ENCODE measurements around the gene PRKN.

PRKN gene

DNA sequence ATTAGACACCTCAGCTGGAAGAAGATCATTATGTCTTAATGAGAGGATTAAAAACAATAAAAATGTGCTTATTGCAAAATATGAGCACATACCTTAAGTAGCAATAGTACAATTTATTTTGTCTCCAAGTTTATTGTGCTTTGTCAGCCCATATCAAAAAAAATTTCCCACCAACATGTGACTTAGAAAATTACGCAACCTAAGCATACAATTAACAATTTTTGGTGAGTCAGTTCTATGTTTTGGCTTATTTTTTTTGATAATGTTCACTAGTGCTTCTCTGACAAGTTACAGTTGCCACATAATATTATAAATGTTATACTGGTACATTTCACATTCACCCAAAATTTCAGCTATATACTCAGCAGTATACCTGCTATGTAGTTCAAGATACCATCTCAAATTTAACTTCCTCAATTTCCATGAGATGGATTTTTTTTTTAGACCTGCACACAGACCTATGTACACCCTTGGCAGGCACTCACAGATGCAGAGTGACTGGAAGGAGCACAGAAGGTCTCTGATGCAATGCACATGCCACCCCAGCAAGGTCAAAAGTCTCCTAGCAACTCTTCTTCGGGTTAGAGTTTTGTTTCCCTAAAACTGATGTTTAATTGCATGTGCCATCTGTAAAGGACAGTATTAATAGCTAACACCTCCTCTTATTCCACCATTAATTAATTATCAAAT lies 112.4 kb downstream of the PRKN start:
- TF ChIP-seq, protein P1, sequence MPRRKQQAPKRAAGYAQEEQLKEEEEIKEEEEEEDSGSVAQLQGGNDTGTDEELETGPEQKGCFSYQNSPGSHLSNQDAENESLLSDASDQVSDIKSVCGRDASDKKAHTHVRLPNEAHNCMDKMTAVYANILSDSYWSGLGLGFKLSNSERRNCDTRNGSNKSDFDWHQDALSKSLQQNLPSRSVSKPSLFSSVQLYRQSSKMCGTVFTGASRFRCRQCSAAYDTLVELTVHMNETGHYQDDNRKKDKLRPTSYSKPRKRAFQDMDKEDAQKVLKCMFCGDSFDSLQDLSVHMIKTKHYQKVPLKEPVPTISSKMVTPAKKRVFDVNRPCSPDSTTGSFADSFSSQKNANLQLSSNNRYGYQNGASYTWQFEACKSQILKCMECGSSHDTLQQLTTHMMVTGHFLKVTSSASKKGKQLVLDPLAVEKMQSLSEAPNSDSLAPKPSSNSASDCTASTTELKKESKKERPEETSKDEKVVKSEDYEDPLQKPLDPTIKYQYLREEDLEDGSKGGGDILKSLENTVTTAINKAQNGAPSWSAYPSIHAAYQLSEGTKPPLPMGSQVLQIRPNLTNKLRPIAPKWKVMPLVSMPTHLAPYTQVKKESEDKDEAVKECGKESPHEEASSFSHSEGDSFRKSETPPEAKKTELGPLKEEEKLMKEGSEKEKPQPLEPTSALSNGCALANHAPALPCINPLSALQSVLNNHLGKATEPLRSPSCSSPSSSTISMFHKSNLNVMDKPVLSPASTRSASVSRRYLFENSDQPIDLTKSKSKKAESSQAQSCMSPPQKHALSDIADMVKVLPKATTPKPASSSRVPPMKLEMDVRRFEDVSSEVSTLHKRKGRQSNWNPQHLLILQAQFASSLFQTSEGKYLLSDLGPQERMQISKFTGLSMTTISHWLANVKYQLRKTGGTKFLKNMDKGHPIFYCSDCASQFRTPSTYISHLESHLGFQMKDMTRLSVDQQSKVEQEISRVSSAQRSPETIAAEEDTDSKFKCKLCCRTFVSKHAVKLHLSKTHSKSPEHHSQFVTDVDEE (CRISPR knock-in tag; IDR thresholded peaks at IDR 0.05), result no peak
- TF ChIP-seq BACH2 (CRISPR knock-in tag; IDR thresholded peaks at IDR 0.05; ENCODE audit: borderline replicate concordance), result no peak
- no peak for TF ChIP-seq ISL1 (CRISPR knock-in tag; IDR thresholded peaks at IDR 0.05)
- TF ChIP-seq, protein P2, sequence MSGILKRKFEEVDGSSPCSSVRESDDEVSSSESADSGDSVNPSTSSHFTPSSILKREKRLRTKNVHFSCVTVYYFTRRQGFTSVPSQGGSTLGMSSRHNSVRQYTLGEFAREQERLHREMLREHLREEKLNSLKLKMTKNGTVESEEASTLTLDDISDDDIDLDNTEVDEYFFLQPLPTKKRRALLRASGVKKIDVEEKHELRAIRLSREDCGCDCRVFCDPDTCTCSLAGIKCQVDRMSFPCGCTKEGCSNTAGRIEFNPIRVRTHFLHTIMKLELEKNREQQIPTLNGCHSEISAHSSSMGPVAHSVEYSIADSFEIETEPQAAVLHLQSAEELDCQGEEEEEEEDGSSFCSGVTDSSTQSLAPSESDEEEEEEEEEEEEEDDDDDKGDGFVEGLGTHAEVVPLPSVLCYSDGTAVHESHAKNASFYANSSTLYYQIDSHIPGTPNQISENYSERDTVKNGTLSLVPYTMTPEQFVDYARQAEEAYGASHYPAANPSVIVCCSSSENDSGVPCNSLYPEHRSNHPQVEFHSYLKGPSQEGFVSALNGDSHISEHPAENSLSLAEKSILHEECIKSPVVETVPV (CRISPR knock-in tag; IDR thresholded peaks at IDR 0.05), result no peak
- TF ChIP-seq ZNF8 (CRISPR knock-in tag; IDR thresholded peaks at IDR 0.05), result no peak
- TF ChIP-seq RARB (CRISPR knock-in tag; IDR thresholded peaks at IDR 0.05), result no peak
- TF ChIP-seq, protein P3, sequence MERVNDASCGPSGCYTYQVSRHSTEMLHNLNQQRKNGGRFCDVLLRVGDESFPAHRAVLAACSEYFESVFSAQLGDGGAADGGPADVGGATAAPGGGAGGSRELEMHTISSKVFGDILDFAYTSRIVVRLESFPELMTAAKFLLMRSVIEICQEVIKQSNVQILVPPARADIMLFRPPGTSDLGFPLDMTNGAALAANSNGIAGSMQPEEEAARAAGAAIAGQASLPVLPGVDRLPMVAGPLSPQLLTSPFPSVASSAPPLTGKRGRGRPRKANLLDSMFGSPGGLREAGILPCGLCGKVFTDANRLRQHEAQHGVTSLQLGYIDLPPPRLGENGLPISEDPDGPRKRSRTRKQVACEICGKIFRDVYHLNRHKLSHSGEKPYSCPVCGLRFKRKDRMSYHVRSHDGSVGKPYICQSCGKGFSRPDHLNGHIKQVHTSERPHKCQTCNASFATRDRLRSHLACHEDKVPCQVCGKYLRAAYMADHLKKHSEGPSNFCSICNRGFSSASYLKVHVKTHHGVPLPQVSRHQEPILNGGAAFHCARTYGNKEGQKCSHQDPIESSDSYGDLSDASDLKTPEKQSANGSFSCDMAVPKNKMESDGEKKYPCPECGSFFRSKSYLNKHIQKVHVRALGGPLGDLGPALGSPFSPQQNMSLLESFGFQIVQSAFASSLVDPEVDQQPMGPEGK (CRISPR knock-in tag; IDR thresholded peaks at IDR 0.05; ENCODE audit: borderline replicate concordance), result no peak
- no peak for TF ChIP-seq ZC3H10 (CRISPR knock-in tag; IDR thresholded peaks at IDR 0.05)
- TF ChIP-seq ZNF565 (CRISPR knock-in tag; conservative IDR thresholded peaks at IDR 0.05; ENCODE audit: low read depth), result no peak
- no peak for TF ChIP-seq CSDC2 (CRISPR knock-in tag; IDR thresholded peaks at IDR 0.05)

DNA sequence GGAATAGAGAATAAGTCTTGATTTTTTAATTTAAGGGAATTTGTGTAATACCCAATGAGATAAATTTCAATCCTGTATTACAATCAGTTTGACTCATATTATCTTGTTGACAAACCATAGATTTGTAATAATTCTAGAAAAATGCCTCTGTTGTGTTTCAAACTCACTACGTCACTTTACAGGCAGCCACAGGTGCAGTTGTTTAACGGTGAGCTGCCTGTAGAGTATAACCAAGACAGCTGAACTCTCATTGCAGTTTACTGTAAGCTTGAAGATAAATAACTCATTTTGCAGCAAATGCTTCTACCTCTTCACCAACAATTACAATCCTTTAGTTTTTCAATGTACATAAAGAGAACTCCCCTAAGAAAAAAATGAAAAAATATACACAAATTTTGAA lies 114.3 kb downstream of the PRKN start:
- ATAC-seq, result no peak
- TF ChIP-seq TCF4 (CRISPR knock-in tag; IDR thresholded peaks at IDR 0.05; ENCODE audit: borderline replicate concordance) (no peak), RARB (CRISPR knock-in tag; IDR thresholded peaks at IDR 0.05) (no peak), SNAI2 (CRISPR knock-in tag; IDR thresholded peaks at IDR 0.05) (no peak), TOX (CRISPR knock-in tag; IDR thresholded peaks at IDR 0.05; ENCODE audit: borderline replicate concordance) (no peak), PPARA (CRISPR knock-in tag; IDR thresholded peaks at IDR 0.05; ENCODE audit: borderline replicate concordance) (no peak), ZFP30 (CRISPR knock-in tag; IDR thresholded peaks at IDR 0.05) (no peak), BACH2 (CRISPR knock-in tag; IDR thresholded peaks at IDR 0.05; ENCODE audit: borderline replicate concordance) (no peak), ZC3H10 (CRISPR knock-in tag; IDR thresholded peaks at IDR 0.05) (no peak), GLIS3 (CRISPR knock-in tag; IDR thresholded peaks at IDR 0.05) (no peak)
- TF ChIP-seq, protein P2 (CRISPR knock-in tag; IDR thresholded peaks at IDR 0.05), result no peak
- TF ChIP-seq, protein P4, sequence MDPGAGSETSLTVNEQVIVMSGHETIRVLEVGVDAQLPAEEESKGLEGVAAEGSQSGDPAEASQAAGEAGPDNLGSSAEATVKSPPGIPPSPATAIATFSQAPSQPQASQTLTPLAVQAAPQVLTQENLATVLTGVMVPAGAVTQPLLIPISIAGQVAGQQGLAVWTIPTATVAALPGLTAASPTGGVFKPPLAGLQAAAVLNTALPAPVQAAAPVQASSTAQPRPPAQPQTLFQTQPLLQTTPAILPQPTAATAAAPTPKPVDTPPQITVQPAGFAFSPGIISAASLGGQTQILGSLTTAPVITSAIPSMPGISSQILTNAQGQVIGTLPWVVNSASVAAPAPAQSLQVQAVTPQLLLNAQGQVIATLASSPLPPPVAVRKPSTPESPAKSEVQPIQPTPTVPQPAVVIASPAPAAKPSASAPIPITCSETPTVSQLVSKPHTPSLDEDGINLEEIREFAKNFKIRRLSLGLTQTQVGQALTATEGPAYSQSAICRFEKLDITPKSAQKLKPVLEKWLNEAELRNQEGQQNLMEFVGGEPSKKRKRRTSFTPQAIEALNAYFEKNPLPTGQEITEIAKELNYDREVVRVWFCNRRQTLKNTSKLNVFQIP (CRISPR knock-in tag; IDR thresholded peaks at IDR 0.05; ENCODE audit: borderline replicate concordance, low read depth), result no peak

More for the DNA sequence above, 112.4 kb downstream of the PRKN start:
- ATAC-seq, result no peak

DNA sequence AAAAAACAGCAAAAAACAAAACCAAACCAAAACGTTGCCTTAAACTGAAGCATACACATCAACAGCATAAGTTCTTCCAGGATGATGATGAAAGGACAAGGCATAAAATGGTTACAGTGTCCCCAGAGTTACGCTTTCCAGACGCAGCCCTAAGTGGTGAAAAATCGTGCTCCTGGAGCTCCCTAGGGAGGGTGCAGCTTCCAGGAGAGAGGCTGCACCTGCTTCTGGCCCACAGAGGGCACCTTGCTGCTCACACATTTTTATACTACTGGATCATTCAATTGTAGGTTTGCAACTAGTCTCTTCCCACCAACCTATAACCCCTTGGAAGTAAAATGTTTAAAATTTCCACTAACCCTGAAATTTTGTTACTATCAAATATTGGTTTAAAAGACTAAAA lies 115.0 kb downstream of the PRKN start:
- ATAC-seq, result no peak
- TF ChIP-seq, protein P5, sequence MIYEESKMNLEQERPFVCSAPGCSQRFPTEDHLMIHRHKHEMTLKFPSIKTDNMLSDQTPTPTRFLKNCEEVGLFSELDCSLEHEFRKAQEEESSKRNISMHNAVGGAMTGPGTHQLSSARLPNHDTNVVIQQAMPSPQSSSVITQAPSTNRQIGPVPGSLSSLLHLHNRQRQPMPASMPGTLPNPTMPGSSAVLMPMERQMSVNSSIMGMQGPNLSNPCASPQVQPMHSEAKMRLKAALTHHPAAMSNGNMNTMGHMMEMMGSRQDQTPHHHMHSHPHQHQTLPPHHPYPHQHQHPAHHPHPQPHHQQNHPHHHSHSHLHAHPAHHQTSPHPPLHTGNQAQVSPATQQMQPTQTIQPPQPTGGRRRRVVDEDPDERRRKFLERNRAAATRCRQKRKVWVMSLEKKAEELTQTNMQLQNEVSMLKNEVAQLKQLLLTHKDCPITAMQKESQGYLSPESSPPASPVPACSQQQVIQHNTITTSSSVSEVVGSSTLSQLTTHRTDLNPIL (CRISPR knock-in tag; IDR thresholded peaks at IDR 0.05; ENCODE audit: low read depth), result no peak
- no peak for TF ChIP-seq ISL1 (CRISPR knock-in tag; IDR thresholded peaks at IDR 0.05)
- TF ChIP-seq ESRRG (CRISPR knock-in tag; IDR thresholded peaks at IDR 0.05), result no peak

Data from SK-N-SH treated with all-trans-retinoic acid at 6 μM for 48 hours (cell line).